MM.1S (cell line): ENCODE data around the gene ABCE1.

Experiments
- DNase-seq: peaks from one replicate; pipeline ENCODE4 v3.0.0-alpha.2; 2015
- H2AFZ ChIP-seq: fragments of 300-600 bp; sonication (generic); 2 replicates; pipeline ENCODE4 v1.6.0; 2016; ENCODE audit warnings: antibody characterized with exemption, low read length
- H3F3A ChIP-seq: fragments of 300-600 bp; sonication (generic); 2 replicates; pipeline ENCODE4 v1.6.1; 2016; ENCODE audit warnings: mild to moderate bottlenecking, antibody characterized with exemption, low read length, moderate library complexity, mixed read lengths; ENCODE audit not compliant: insufficient read depth
- H3K27ac ChIP-seq: fragments of 300-600 bp; sonication (generic); 2 replicates; pipeline ENCODE4 v1.5.1; 2016; ENCODE audit warnings: mild to moderate bottlenecking, low read length
- H3K27me3 ChIP-seq: fragments of 300-600 bp; sonication (generic); replicated peaks from 2 replicates; pipeline ENCODE4 v1.6.0; 2016; ENCODE audit warnings: low read length; ENCODE audit not compliant: insufficient read depth
- H3K36me3 ChIP-seq: fragments of 300-600 bp; sonication (generic); replicated peaks from 2 replicates; pipeline ENCODE4 v1.6.1; 2016; ENCODE audit warnings: mild to moderate bottlenecking, low read length, mixed read lengths; ENCODE audit not compliant: insufficient read depth
- H3K4me1 ChIP-seq: fragments of 300-600 bp; sonication (generic); 2 replicates; pipeline ENCODE4 v1.6.1; 2016; ENCODE audit warnings: low read length, mixed read lengths
- H3K4me2 ChIP-seq: fragments of 300-600 bp; sonication (generic); 2 replicates; pipeline ENCODE4 v1.6.0; 2016; ENCODE audit warnings: low read depth, low read length
- H3K4me3 ChIP-seq: fragments of 300-600 bp; sonication (generic); 2 replicates; pipeline ENCODE4 v1.5.1; 2016; ENCODE audit warnings: low read length, mixed read lengths
- H3K79me2 ChIP-seq: fragments of 300-600 bp; sonication (generic); 2 replicates; pipeline ENCODE4 v1.6.1; 2016; ENCODE audit warnings: mixed run types, low read length, mixed read lengths
- H3K9ac ChIP-seq: fragments of 300-600 bp; sonication (generic); 2 replicates; pipeline ENCODE4 v1.6.1; 2016; ENCODE audit warnings: low read length, mixed read lengths
- H3K9me2 ChIP-seq: fragments of 300-600 bp; sonication (generic); replicated peaks from 2 replicates; pipeline ENCODE4 v1.6.1; 2016; ENCODE audit warnings: mild to moderate bottlenecking, low read length, mixed read lengths; ENCODE audit not compliant: insufficient read depth
- H3K9me3 ChIP-seq: fragments of 300-600 bp; sonication (generic); replicated peaks from 2 replicates; pipeline ENCODE4 v1.6.1; 2016; ENCODE audit warnings: mild to moderate bottlenecking, low read length, mixed read lengths; ENCODE audit not compliant: insufficient read depth
- H4K20me1 ChIP-seq: fragments of 300-600 bp; sonication (generic); 2 replicates; pipeline ENCODE4 v1.6.1; 2016; ENCODE audit warnings: mild to moderate bottlenecking, low read length, moderate library complexity, mixed read lengths; ENCODE audit not compliant: insufficient read depth
- CTCF ChIP-seq: fragments of 300-600 bp; sonication (generic); IDR thresholded peaks from 2 replicates; pipeline ENCODE4 v1.5.1; 2016; ENCODE audit warnings: antibody characterized with exemption, low read length, mixed read lengths
- EZH2 ChIP-seq: fragments of 300-600 bp; sonication (generic); optimal IDR thresholded peaks from 2 replicates; pipeline ENCODE3; 2017; ENCODE audit warnings: low read depth, mild to moderate bottlenecking, antibody characterized with exemption, low read length, mixed read lengths
- EZH2phosphoT487 ChIP-seq: fragments of 300-600 bp; sonication (generic); IDR thresholded peaks from 2 replicates; pipeline ENCODE4 v1.6.1; 2018; ENCODE audit warnings: antibody characterized with exemption, low read length

Gene ABCE1

GRCh38 chr4:145103496-145103895 lies 5.4 kb downstream of the ABCE1 start:
- H3K79me2 ChIP-seq, result peaks cover 94% of the 10 kb centered on the region
- no peaks in the 10 kb centered on the region for H3K9me3 ChIP-seq
- H2AFZ ChIP-seq, result no peak overlapping the region
- no peak overlapping the region for H3K27ac ChIP-seq
- no peaks in the 10 kb centered on the region for H3K9me2 ChIP-seq
- H3K4me3 ChIP-seq, result no peak overlapping the region
- H3K9ac ChIP-seq, result no peak overlapping the region
- H3K4me2 ChIP-seq, result no peak overlapping the region
- H3F3A ChIP-seq, result no peaks in the 10 kb centered on the region
- DNase-seq, result no peak
- peaks cover 10% of the 10 kb centered on the region for H3K36me3 ChIP-seq
- no peaks in the 10 kb centered on the region for H3K4me1 ChIP-seq
- no peak for TF ChIP-seq EZH2phosphoT487
- TF ChIP-seq CTCF, result no peak
- no peak for TF ChIP-seq EZH2
- no peaks in the 10 kb centered on the region for H3K27me3 ChIP-seq
- peaks cover 15% of the 10 kb centered on the region; the same call in 1 of the 2 replicates for H4K20me1 ChIP-seq

- H3K4me1 ChIP-seq, result no peaks in the 10 kb centered on the region
These were observed 9.0 kb downstream of the ABCE1 start for GRCh38 chr4:145107126-145107525.

GRCh38 chr4:145108128-145108527 lies 10.0 kb downstream of the ABCE1 start:
- peaks cover 4% of the 10 kb centered on the region; the same call in 1 of the 2 replicates for H4K20me1 ChIP-seq
- peaks cover 31% of the 10 kb centered on the region for H3K36me3 ChIP-seq
- DNase-seq, result no peak
- H2AFZ ChIP-seq, result no peak overlapping the region
- no peak overlapping the region for H3K9ac ChIP-seq
- peaks cover 76% of the 10 kb centered on the region for H3K79me2 ChIP-seq
- no peaks in the 10 kb centered on the region for H3F3A ChIP-seq
- H3K9me3 ChIP-seq, result no peaks in the 10 kb centered on the region
- H3K27me3 ChIP-seq, result no peaks in the 10 kb centered on the region
- no peak overlapping the region for H3K4me3 ChIP-seq
- TF ChIP-seq EZH2, result no peak
- TF ChIP-seq CTCF, result no peak
- TF ChIP-seq EZH2phosphoT487, result no peak
- no peak overlapping the region for H3K4me2 ChIP-seq
- no peaks in the 10 kb centered on the region for H3K9me2 ChIP-seq
- no peaks in the 10 kb centered on the region for H3K4me1 ChIP-seq
- no peak overlapping the region for H3K27ac ChIP-seq

More at GRCh38 chr4:145107126-145107525, 9.0 kb downstream of the ABCE1 start:
- no peak for TF ChIP-seq EZH2
- TF ChIP-seq CTCF, result no peak
- TF ChIP-seq EZH2phosphoT487, result no peak
- no peak overlapping the region for H3K4me2 ChIP-seq
- H3K4me3 ChIP-seq, result no peak overlapping the region
- no peaks in the 10 kb centered on the region for H3F3A ChIP-seq
- peaks cover 9% of the 10 kb centered on the region; the same call in 1 of the 2 replicates for H4K20me1 ChIP-seq
- H2AFZ ChIP-seq, result no peak overlapping the region
- no peaks in the 10 kb centered on the region for H3K27me3 ChIP-seq
- H3K9me3 ChIP-seq, result no peaks in the 10 kb centered on the region
- no peaks in the 10 kb centered on the region for H3K9me2 ChIP-seq
- no peak overlapping the region for H3K27ac ChIP-seq
- peaks cover 78% of the 10 kb centered on the region for H3K79me2 ChIP-seq
- DNase-seq, result no peak
- H3K36me3 ChIP-seq, result peaks cover 21% of the 10 kb centered on the region
- no peak overlapping the region for H3K9ac ChIP-seq
